Measurements from ENCODE around the gene CNIH1. TPM values are rescaled to one million over a fixed set of nuclear protein-coding genes. Genes with fewer than 3 reads are reported as not detected.

Gene CNIH1
- total RNA-seq, 1 experiment from 2014 or later = 80.7 TPM

DNA sequence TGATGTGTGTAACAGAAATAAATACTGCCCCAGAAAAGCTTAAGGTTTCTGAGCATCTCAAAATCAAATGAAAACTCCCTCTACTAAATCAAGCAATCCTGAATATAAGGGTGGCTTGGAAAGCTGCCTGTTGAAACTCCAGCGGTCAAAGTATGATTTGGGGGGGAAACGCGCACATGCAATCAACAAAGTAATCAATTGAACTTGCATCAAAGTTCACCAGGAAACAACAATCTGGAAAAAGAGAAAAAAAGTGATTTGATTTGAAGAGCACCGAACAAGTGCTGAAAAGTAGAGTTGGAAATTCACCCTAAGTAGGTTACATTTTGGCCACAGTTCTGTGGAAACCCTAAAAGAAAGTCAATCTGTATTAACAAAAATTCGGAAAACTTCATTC, 700 bp downstream of the CNIH1 start:
- Mint-ChIP-seq H3K36me3 (no peaks in the 10 kb centered on the region), H3K27ac (peak overlapping the region; percentile 98), H3K4me1 (peaks cover 52% of the 10 kb centered on the region), H3K27me3 (ENCODE audit: low read depth) (peaks cover 3% of the 10 kb centered on the region; the same call in 1 of the 2 replicates), H3K4me3 (peak overlapping the region; percentile 91), H3K9me3 (0 out of 2 replicates have a peak, but pooled peaks cover 7% of the 10 kb centered on the region)
- ChIA-PET CTCF (no interaction called here), POLR2A (no interaction called here)
- no peak for DNase-seq (ENCODE audit: low spot score)
- no peak for ATAC-seq
- TF ChIP-seq, protein P1, sequence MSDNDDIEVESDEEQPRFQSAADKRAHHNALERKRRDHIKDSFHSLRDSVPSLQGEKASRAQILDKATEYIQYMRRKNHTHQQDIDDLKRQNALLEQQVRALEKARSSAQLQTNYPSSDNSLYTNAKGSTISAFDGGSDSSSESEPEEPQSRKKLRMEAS (CRISPR knock-in tag; IDR thresholded peaks at IDR 0.05) = no peak
- TF ChIP-seq ZNF671 (CRISPR knock-in tag; IDR thresholded peaks at IDR 0.05) (no peak), ZNF396 (CRISPR knock-in tag; IDR thresholded peaks at IDR 0.05; ENCODE audit: borderline replicate concordance) (no peak), IRF2 (CRISPR knock-in tag; IDR thresholded peaks at IDR 0.05; ENCODE audit: borderline replicate concordance, low read depth) (no peak)
- TF ChIP-seq, protein P2, sequence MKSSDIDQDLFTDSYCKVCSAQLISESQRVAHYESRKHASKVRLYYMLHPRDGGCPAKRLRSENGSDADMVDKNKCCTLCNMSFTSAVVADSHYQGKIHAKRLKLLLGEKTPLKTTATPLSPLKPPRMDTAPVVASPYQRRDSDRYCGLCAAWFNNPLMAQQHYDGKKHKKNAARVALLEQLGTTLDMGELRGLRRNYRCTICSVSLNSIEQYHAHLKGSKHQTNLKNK (CRISPR knock-in tag; IDR thresholded peaks at IDR 0.05) = no peak
- TF ChIP-seq, protein P3, sequence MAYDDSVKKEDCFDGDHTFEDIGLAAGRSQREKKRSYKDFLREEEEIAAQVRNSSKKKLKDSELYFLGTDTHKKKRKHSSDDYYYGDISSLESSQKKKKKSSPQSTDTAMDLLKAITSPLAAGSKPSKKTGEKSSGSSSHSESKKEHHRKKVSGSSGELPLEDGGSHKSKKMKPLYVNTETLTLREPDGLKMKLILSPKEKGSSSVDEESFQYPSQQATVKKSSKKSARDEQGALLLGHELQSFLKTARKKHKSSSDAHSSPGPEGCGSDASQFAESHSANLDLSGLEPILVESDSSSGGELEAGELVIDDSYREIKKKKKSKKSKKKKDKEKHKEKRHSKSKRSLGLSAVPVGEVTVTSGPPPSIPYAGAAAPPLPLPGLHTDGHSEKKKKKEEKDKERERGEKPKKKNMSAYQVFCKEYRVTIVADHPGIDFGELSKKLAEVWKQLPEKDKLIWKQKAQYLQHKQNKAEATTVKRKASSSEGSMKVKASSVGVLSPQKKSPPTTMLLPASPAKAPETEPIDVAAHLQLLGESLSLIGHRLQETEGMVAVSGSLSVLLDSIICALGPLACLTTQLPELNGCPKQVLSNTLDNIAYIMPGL (CRISPR knock-in tag; IDR thresholded peaks at IDR 0.05) = no peak
- TF ChIP-seq, protein P4, sequence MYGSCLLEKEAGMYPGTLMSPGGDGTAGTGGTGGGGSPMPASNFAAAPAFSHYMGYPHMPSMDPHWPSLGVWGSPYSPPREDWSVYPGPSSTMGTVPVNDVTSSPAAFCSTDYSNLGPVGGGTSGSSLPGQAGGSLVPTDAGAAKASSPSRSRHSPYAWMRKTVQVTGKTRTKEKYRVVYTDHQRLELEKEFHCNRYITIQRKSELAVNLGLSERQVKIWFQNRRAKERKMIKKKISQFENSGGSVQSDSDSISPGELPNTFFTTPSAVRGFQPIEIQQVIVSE (CRISPR knock-in tag; IDR thresholded peaks at IDR 0.05; ENCODE audit: borderline replicate concordance) = no peak

DNA sequence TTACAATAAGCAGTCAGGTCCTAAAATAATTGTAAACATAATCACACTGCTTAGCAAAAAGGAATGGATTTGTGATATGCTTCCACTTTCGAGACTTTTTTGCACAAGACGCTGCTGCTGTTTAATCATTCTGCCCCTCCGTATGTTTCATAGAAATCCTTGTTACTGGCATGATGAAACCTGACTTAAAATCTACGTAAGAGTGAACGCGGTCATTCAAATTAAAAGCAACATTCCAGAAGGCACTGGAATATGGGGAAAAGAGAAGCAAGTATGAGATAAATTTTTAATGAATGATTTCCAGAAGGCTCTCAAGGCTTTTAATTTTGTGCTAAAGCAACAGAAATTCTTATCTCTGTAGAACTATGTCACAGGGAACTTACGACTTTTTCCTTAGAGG, 1.1 kb downstream of the CNIH1 start:
- DNase-seq (ENCODE audit: low spot score) (no peak), ATAC-seq (no peak)
- peaks cover 56% of the 10 kb centered on the region for H3K4me1 Mint-ChIP-seq
- no peaks in the 10 kb centered on the region for H3K36me3 Mint-ChIP-seq
- H3K27ac Mint-ChIP-seq = peak overlapping the region; percentile 98
- ChIA-PET POLR2A (no interaction called here), CTCF (no interaction called here)
- H3K9me3 Mint-ChIP-seq = 0 out of 2 replicates have a peak, but pooled peaks cover 7% of the 10 kb centered on the region
- TF ChIP-seq, protein P2 (CRISPR knock-in tag; IDR thresholded peaks at IDR 0.05) = no peak
- TF ChIP-seq GABPB1 (CRISPR knock-in tag; IDR thresholded peaks at IDR 0.05) = peak; percentile 66; the same call in 1 of the 2 replicates
- peak overlapping the region; percentile 91 for H3K4me3 Mint-ChIP-seq
- peaks cover 3% of the 10 kb centered on the region; the same call in 1 of the 2 replicates for H3K27me3 Mint-ChIP-seq (ENCODE audit: low read depth)

DNA sequence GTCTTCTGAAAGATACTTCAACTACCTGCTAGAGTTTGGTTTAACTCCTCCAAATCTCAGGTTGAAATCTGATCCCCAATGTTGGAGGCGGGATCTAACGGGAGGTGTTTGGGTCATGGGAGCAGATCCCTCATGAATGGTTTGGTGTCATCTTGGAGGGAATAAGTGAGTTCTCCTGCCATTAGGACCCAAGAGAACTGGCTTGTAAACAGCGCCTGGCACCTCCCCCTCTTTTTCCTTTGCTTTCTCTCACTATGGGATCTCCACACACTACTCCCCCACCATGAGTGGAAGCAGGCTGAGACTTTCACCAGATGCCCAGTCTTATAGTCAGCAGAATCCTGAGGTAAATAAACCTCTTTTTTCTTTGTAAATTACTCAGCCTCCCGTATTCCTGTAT, 2.5 kb downstream of the CNIH1 start:
- Mint-ChIP-seq H3K27ac (peak overlapping the region; percentile 46; the same call in 1 of the 2 replicates), H3K4me3 (peak overlapping the region; percentile 41), H3K27me3 (ENCODE audit: low read depth) (no peaks in the 10 kb centered on the region), H3K36me3 (no peaks in the 10 kb centered on the region), H3K4me1 (peaks cover 67% of the 10 kb centered on the region), H3K9me3 (0 out of 2 replicates have a peak, but pooled peaks cover 3% of the 10 kb centered on the region)
- no peak for DNase-seq (ENCODE audit: low spot score)
- peak; percentile 4; the same call in 1 of the 2 replicates for ATAC-seq
- ChIA-PET CTCF (interaction anchor here (0.8 to 1.2 kb wide), 2 partner anchors 71 to 72 kb away, joined by 3 to 4 read pairs; partner anchors contain the start of gene CGRRF1), POLR2A (interaction anchor here (1.2 kb wide), 1 partner anchor 42 kb away, joined by 6 read pairs; the partner anchor contains the start of gene CDKN3)
- TF ChIP-seq, protein P5, sequence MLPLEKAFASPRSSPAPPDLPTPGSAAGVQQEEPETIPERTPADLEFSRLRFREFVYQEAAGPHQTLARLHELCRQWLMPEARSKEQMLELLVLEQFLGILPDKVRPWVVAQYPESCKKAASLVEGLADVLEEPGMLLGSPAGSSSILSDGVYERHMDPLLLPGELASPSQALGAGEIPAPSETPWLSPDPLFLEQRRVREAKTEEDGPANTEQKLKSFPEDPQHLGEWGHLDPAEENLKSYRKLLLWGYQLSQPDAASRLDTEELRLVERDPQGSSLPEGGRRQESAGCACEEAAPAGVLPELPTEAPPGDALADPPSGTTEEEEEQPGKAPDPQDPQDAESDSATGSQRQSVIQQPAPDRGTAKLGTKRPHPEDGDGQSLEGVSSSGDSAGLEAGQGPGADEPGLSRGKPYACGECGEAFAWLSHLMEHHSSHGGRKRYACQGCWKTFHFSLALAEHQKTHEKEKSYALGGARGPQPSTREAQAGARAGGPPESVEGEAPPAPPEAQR (CRISPR knock-in tag; IDR thresholded peaks at IDR 0.05) = no peak
- TF ChIP-seq, protein P6, sequence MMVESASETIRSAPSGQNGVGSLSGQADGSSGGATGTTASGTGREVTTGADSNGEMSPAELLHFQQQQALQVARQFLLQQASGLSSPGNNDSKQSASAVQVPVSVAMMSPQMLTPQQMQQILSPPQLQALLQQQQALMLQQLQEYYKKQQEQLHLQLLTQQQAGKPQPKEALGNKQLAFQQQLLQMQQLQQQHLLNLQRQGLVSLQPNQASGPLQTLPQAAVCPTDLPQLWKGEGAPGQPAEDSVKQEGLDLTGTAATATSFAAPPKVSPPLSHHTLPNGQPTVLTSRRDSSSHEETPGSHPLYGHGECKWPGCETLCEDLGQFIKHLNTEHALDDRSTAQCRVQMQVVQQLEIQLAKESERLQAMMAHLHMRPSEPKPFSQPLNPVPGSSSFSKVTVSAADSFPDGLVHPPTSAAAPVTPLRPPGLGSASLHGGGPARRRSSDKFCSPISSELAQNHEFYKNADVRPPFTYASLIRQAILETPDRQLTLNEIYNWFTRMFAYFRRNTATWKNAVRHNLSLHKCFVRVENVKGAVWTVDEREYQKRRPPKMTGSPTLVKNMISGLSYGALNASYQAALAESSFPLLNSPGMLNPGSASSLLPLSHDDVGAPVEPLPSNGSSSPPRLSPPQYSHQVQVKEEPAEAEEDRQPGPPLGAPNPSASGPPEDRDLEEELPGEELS (CRISPR knock-in tag; IDR thresholded peaks at IDR 0.05) = no peak
- TF ChIP-seq, protein P7, sequence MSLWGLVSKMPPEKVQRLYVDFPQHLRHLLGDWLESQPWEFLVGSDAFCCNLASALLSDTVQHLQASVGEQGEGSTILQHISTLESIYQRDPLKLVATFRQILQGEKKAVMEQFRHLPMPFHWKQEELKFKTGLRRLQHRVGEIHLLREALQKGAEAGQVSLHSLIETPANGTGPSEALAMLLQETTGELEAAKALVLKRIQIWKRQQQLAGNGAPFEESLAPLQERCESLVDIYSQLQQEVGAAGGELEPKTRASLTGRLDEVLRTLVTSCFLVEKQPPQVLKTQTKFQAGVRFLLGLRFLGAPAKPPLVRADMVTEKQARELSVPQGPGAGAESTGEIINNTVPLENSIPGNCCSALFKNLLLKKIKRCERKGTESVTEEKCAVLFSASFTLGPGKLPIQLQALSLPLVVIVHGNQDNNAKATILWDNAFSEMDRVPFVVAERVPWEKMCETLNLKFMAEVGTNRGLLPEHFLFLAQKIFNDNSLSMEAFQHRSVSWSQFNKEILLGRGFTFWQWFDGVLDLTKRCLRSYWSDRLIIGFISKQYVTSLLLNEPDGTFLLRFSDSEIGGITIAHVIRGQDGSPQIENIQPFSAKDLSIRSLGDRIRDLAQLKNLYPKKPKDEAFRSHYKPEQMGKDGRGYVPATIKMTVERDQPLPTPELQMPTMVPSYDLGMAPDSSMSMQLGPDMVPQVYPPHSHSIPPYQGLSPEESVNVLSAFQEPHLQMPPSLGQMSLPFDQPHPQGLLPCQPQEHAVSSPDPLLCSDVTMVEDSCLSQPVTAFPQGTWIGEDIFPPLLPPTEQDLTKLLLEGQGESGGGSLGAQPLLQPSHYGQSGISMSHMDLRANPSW (CRISPR knock-in tag; conservative IDR thresholded peaks at IDR 0.05; ENCODE audit: low read depth) = no peak
- TF ChIP-seq MXD4 (CRISPR knock-in tag; IDR thresholded peaks at IDR 0.05; ENCODE audit: borderline replicate concordance) = no peak
- TF ChIP-seq, protein P8, sequence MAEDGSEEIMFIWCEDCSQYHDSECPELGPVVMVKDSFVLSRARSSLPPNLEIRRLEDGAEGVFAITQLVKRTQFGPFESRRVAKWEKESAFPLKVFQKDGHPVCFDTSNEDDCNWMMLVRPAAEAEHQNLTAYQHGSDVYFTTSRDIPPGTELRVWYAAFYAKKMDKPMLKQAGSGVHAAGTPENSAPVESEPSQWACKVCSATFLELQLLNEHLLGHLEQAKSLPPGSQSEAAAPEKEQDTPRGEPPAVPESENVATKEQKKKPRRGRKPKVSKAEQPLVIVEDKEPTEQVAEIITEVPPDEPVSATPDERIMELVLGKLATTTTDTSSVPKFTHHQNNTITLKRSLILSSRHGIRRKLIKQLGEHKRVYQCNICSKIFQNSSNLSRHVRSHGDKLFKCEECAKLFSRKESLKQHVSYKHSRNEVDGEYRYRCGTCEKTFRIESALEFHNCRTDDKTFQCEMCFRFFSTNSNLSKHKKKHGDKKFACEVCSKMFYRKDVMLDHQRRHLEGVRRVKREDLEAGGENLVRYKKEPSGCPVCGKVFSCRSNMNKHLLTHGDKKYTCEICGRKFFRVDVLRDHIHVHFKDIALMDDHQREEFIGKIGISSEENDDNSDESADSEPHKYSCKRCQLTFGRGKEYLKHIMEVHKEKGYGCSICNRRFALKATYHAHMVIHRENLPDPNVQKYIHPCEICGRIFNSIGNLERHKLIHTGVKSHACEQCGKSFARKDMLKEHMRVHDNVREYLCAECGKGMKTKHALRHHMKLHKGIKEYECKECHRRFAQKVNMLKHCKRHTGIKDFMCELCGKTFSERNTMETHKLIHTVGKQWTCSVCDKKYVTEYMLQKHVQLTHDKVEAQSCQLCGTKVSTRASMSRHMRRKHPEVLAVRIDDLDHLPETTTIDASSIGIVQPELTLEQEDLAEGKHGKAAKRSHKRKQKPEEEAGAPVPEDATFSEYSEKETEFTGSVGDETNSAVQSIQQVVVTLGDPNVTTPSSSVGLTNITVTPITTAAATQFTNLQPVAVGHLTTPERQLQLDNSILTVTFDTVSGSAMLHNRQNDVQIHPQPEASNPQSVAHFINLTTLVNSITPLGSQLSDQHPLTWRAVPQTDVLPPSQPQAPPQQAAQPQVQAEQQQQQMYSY (CRISPR knock-in tag; IDR thresholded peaks at IDR 0.05) = no peak
- TF ChIP-seq RORB (CRISPR knock-in tag; IDR thresholded peaks at IDR 0.05) = no peak
- TF ChIP-seq OVOL2 (CRISPR knock-in tag; IDR thresholded peaks at IDR 0.05; ENCODE audit: borderline replicate concordance) = no peak
- TF ChIP-seq, protein P9, sequence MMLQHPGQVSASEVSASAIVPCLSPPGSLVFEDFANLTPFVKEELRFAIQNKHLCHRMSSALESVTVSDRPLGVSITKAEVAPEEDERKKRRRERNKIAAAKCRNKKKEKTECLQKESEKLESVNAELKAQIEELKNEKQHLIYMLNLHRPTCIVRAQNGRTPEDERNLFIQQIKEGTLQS (CRISPR knock-in tag; conservative IDR thresholded peaks at IDR 0.05) = no peak

Data from WTC11 (cell line).